OCI-LY1 (cell line): Measurements from ENCODE around the gene ZFAND2B.

ENCODE experiments used
- H2AFZ ChIP-seq: fragments of 200-600 bp; sonication (generic), shearing (Covaris generic); 2 replicates; pipeline ENCODE4 v1.6.0; 2014; ENCODE audit warnings: antibody characterized with exemption, mild to moderate bottlenecking, low read length
- H3F3A ChIP-seq: fragments of 200-600 bp; sonication (generic), shearing (Covaris generic); 2 replicates; pipeline ENCODE4 v1.6.0; 2014; ENCODE audit warnings: mild to moderate bottlenecking, antibody characterized with exemption, low read length, moderate library complexity; ENCODE audit not compliant: insufficient read depth
- H3K27ac ChIP-seq: fragments of 200-600 bp; sonication (generic); 2 replicates; pipeline ENCODE4 v1.5.1; 2014; ENCODE audit warnings: low read length, mixed run types, mild to moderate bottlenecking, low read depth; ENCODE audit not compliant: poor library complexity, severe bottlenecking
- H3K27me3 ChIP-seq: fragments of 200-600 bp; sonication (generic); 2 replicates; pipeline ENCODE4 v1.6.0; 2014; ENCODE audit warnings: antibody characterized with exemption, mild to moderate bottlenecking, low read length, moderate library complexity; ENCODE audit not compliant: insufficient read depth
- H3K36me3 ChIP-seq: fragments of 200-600 bp; sonication (generic); 2 replicates; pipeline ENCODE4 v1.6.1; 2014; ENCODE audit warnings: mild to moderate bottlenecking, antibody characterized with exemption, low read length, moderate library complexity, mixed read lengths; ENCODE audit not compliant: insufficient read depth
- H3K4me1 ChIP-seq: fragments of 200-600 bp; sonication (generic); 2 replicates; pipeline ENCODE4 v1.5.1; 2014; ENCODE audit warnings: mild to moderate bottlenecking, low read length, moderate library complexity; ENCODE audit not compliant: insufficient read depth, severe bottlenecking
- H3K4me2 ChIP-seq: fragments of 200-600 bp; sonication (generic), shearing (Covaris generic); 2 replicates; pipeline ENCODE4 v1.6.1; 2014; ENCODE audit warnings: low read length
- H3K4me3 ChIP-seq: fragments of 200-600 bp; sonication (generic); 2 replicates; pipeline ENCODE4 v1.5.1; 2014; ENCODE audit warnings: low read length, low read depth, mild to moderate bottlenecking, mixed read lengths; ENCODE audit not compliant: poor library complexity, severe bottlenecking
- H3K79me2 ChIP-seq: fragments of 200-600 bp; shearing (Covaris generic); 2 replicates; pipeline ENCODE4 v1.6.1; 2016; ENCODE audit warnings: mixed run types, low read length, mixed read lengths; ENCODE audit not compliant: insufficient read depth
- H3K9ac ChIP-seq: fragments of 200-600 bp; sonication (generic), shearing (Covaris generic); 2 replicates; pipeline ENCODE4 v1.6.1; 2014; ENCODE audit warnings: mild to moderate bottlenecking, low read length, mixed read lengths
- H3K9me2 ChIP-seq: fragments of 200-600 bp; sonication (generic), shearing (Covaris generic); 2 replicates; pipeline ENCODE4 v1.6.1; 2014; ENCODE audit warnings: low read depth, mild to moderate bottlenecking, low read length, mixed read lengths
- H3K9me3 ChIP-seq: fragments of 200-600 bp; shearing (Covaris generic); 2 replicates; pipeline ENCODE4 v1.6.1; 2014; ENCODE audit warnings: low read length, mixed read lengths
- H4K20me1 ChIP-seq: fragments of 200-600 bp; sonication (generic), shearing (Covaris generic); 2 replicates; pipeline ENCODE4 v1.6.0; 2016; ENCODE audit warnings: mild to moderate bottlenecking, low read length; ENCODE audit not compliant: insufficient read depth
- EZH2 ChIP-seq: fragments of 200-600 bp; sonication (generic), shearing (Covaris generic); IDR thresholded peaks from 2 replicates; pipeline ENCODE4 v1.8.0; 2017; ENCODE audit warnings: borderline replicate concordance, mixed run types, mild to moderate bottlenecking, antibody characterized with exemption, low read length, moderate library complexity, mixed read lengths
- TF ChIP-seq, protein P1 (sequence below): fragments of 200-600 bp; sonication (generic), shearing (Covaris generic); IDR thresholded peaks from 2 replicates; pipeline ENCODE4 v1.5.1; 2017; ENCODE audit warnings: mild to moderate bottlenecking, antibody characterized with exemption, low read length, moderate library complexity, mixed read lengths

ZFAND2B gene

DNA sequence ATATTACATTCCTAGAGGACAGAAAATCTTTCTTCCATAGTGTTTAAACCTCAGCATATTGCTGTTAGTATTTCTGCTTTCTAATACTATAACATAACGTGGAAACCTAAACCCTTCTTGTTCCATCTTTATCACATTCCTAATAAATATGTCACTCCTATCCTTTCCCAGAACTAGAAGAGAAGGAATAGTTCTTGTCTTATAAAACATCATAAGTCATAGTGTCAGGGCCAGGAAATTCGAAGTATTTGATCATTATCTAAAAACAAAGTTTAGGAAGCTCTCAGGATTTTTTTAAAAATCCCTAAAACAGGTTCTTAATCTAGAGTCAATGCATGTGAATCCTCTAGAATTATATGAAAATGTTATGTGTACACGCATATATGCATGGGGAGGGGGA is 48.0 kb upstream of the ZFAND2B start:
- Histone ChIP-seq H3K4me1 (peaks cover 13% of the 10 kb centered on the region), H3K27ac (no peak overlapping the region), H3K36me3 (no peaks in the 10 kb centered on the region), H2AFZ (no peak overlapping the region), H3K9ac (no peak overlapping the region), H3K9me3 (no peaks in the 10 kb centered on the region), H3F3A (0 out of 2 replicates have a peak, but pooled peaks cover 4% of the 10 kb centered on the region), H3K4me2 (no peak overlapping the region), H3K27me3 (no peaks in the 10 kb centered on the region), H4K20me1 (no peaks in the 10 kb centered on the region), H3K4me3 (no peak overlapping the region), H3K79me2 (no peaks in the 10 kb centered on the region), H3K9me2 (no peaks in the 10 kb centered on the region)
- TF ChIP-seq, protein P1, sequence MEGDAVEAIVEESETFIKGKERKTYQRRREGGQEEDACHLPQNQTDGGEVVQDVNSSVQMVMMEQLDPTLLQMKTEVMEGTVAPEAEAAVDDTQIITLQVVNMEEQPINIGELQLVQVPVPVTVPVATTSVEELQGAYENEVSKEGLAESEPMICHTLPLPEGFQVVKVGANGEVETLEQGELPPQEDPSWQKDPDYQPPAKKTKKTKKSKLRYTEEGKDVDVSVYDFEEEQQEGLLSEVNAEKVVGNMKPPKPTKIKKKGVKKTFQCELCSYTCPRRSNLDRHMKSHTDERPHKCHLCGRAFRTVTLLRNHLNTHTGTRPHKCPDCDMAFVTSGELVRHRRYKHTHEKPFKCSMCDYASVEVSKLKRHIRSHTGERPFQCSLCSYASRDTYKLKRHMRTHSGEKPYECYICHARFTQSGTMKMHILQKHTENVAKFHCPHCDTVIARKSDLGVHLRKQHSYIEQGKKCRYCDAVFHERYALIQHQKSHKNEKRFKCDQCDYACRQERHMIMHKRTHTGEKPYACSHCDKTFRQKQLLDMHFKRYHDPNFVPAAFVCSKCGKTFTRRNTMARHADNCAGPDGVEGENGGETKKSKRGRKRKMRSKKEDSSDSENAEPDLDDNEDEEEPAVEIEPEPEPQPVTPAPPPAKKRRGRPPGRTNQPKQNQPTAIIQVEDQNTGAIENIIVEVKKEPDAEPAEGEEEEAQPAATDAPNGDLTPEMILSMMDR: no peak
- no peak for TF ChIP-seq EZH2

DNA sequence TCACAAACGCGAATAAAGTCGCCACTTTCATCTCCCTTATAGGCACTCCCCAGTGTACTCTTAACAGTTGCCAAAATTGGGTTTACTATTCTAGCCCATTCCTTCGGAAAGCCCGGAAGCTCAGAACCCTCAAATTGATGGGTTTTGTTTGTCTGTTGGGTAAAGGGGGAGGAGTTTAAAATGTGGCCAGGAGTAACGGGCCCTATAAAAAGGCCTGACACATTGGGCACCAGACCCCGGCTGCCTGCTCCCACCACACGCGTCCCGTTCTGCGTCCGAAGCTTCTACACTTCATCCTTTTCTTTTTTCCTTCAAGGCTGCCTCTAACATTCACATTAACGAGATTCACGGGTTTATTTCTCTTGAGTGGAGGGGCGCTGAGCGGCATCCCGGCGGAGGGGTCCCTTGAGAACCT is 46.8 kb upstream of the ZFAND2B start:
- Histone ChIP-seq H3F3A (0 out of 2 replicates have a peak, but pooled peaks cover 4% of the 10 kb centered on the region), H3K9ac (peak overlapping the region; percentile 65), H3K9me2 (no peaks in the 10 kb centered on the region), H3K79me2 (no peaks in the 10 kb centered on the region), H2AFZ (peak overlapping the region; percentile 86; the same call in 1 of the 2 replicates), H3K4me2 (peak overlapping the region; percentile 89), H3K4me1 (peaks cover 13% of the 10 kb centered on the region), H3K9me3 (no peaks in the 10 kb centered on the region), H3K36me3 (no peaks in the 10 kb centered on the region), H4K20me1 (no peaks in the 10 kb centered on the region), H3K27me3 (no peaks in the 10 kb centered on the region), H3K27ac (no peak overlapping the region), H3K4me3 (peak overlapping the region; percentile 63)
- TF ChIP-seq, protein P1: no peak
- TF ChIP-seq EZH2: no peak

DNA sequence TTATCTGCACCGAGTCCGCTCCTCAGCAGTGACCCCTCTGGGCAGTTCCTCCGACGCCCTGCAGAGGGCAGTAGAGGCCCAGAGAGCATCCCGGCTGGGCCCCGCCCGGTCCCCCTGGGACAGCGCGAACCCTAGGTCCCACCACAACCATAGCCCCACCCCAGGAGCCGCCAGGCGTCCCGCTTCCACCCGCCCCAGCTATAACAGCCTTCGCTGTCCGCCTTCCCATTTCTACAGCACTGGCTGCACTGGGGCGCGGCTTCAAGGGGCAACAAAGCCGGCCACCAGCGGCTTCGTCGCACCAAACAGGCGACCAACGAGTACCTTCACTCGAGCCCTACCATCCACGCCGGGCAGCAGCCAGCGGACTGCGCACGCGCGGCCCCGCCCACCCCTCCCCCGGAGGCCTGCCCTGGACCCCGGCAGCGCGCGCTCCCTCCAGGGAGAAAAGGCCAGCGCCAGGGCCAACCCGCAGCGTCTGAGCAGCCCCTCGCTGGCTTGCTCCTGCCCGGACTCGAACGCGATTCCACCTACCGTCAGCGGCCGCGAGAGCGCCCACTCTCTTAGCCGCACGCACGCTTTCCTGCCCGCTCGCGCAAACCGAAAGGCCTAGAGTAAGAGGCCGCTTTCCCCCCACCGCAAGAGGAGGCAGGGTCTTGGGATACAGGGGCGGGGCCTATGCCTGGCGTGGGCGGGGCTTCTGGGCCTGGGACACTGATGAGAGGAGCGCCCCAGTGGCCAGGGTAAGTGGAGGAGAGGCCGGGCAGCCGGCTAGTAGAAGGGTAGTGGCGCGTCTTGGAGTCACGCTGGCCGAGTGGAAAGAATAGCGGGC is 46.2 kb upstream of the ZFAND2B start, which contains the start of gene NHEJ1:
TSS of gene NHEJ1 (minus strand) at position 630 of the 832 bp plus-strand sequence. CDS start 2,453 bp downstream, outside the sequence.
- Histone ChIP-seq H3K4me1 (peaks cover 13% of the 10 kb centered on the region), H2AFZ (peak within 1 kb of the TSS; percentile 86; the same call in 1 of the 2 replicates), H3K27me3 (no peaks in the 10 kb centered on the region), H3K9ac (peak within 1 kb of the TSS; percentile 65), H3F3A (0 out of 2 replicates have a peak, but pooled peaks cover 4% of the 10 kb centered on the region), H3K4me2 (peak within 1 kb of the TSS; percentile 89), H3K36me3 (no peaks in the 10 kb centered on the region), H3K27ac (peak within 1 kb of the TSS; percentile 32), H3K9me3 (no peaks in the 10 kb centered on the region), H3K9me2 (no peaks in the 10 kb centered on the region), H3K4me3 (peak within 1 kb of the TSS; percentile 63), H3K79me2 (no peaks in the 10 kb centered on the region), H4K20me1 (no peaks in the 10 kb centered on the region)
- TF ChIP-seq, protein P1: peak; percentile 89
- TF ChIP-seq EZH2: no peak
